HL-60 (cell line): ENCODE measurements around the gene RAB40B.

Experiments used
- DNase-seq, 2 experiments: peaks; one replicate each; pipeline ENCODE4 v3.0.0-alpha.2; 2010 to 2020; ENCODE audit warnings: low read depth in 1 of 2, low spot score in 1 of 2
- H3K27ac ChIP-seq: fragments of 250-450 bp; sonication (Bioruptor Pico); replicated peaks from 2 replicates; pipeline ENCODE4 v1.5.1; 2020; ENCODE audit warnings: mild to moderate bottlenecking, moderate library complexity
- H3K27me3 ChIP-seq: fragments of 250-450 bp; sonication (Bioruptor Pico); 2 replicates; pipeline ENCODE4 v1.5.1; 2021; ENCODE audit warnings: mild to moderate bottlenecking, moderate library complexity; ENCODE audit not compliant: insufficient read depth, poor library complexity, severe bottlenecking
- H3K4me3 ChIP-seq: replicated peaks from 2 replicates; pipeline ENCODE4 v1.5.1; 2011; ENCODE audit warnings: mild to moderate bottlenecking, control low read depth, low read length; ENCODE audit not compliant: insufficient read depth
- GABPA ChIP-seq: IDR thresholded peaks from 2 replicates; pipeline ENCODE4 v1.6.1; 2012; ENCODE audit warnings: low read depth
- POLR2AphosphoS5 ChIP-seq: IDR thresholded peaks from 2 replicates; pipeline ENCODE4 v1.6.1; 2012; ENCODE audit warnings: low read depth
- REST ChIP-seq: IDR thresholded peaks from 2 replicates; pipeline ENCODE4 v1.6.1; 2012; ENCODE audit warnings: low read depth; ENCODE audit not compliant: insufficient replicate concordance
- SPI1 ChIP-seq: IDR thresholded peaks from 2 replicates; pipeline ENCODE4 v1.6.1; 2012; ENCODE audit warnings: low read depth, mild to moderate bottlenecking, borderline replicate concordance
- TF ChIP-seq, protein P1 (sequence below): IDR thresholded peaks from one replicate; pipeline ENCODE4 v1.5.1; 2011; ENCODE audit warnings: low read length, control low read depth, inconsistent platforms; ENCODE audit not compliant: insufficient read depth

Gene RAB40B

GRCh38 chr17:82668631-82669099, 29.8 kb downstream of the RAB40B start:
- peak overlapping the region; percentile 31 for H3K4me3 ChIP-seq

GRCh38 chr17:82668024-82668630, 30.4 kb downstream of the RAB40B start:
- no peak overlapping the region for H3K27ac ChIP-seq
- H3K4me3 ChIP-seq = no peak overlapping the region
- no peak for TF ChIP-seq SPI1
- TF ChIP-seq POLR2AphosphoS5 = no peak
- TF ChIP-seq REST = no peak
- TF ChIP-seq GABPA = no peak
- TF ChIP-seq, protein P1, sequence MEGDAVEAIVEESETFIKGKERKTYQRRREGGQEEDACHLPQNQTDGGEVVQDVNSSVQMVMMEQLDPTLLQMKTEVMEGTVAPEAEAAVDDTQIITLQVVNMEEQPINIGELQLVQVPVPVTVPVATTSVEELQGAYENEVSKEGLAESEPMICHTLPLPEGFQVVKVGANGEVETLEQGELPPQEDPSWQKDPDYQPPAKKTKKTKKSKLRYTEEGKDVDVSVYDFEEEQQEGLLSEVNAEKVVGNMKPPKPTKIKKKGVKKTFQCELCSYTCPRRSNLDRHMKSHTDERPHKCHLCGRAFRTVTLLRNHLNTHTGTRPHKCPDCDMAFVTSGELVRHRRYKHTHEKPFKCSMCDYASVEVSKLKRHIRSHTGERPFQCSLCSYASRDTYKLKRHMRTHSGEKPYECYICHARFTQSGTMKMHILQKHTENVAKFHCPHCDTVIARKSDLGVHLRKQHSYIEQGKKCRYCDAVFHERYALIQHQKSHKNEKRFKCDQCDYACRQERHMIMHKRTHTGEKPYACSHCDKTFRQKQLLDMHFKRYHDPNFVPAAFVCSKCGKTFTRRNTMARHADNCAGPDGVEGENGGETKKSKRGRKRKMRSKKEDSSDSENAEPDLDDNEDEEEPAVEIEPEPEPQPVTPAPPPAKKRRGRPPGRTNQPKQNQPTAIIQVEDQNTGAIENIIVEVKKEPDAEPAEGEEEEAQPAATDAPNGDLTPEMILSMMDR = no peak
- H3K27me3 ChIP-seq = no peaks in the 10 kb centered on the region
- no peak for DNase-seq

More at GRCh38 chr17:82668631-82669099, 29.8 kb downstream of the RAB40B start:
- peak; percentile 57 to 82 for DNase-seq
- no peak for TF ChIP-seq SPI1
- 0 out of 2 replicates have a peak, but pooled peaks have one; percentile 34 for TF ChIP-seq POLR2AphosphoS5
- TF ChIP-seq, protein P1 = peak; percentile 75
- Histone ChIP-seq H3K27ac (no peak overlapping the region), H3K27me3 (no peaks in the 10 kb centered on the region)

DNA sequence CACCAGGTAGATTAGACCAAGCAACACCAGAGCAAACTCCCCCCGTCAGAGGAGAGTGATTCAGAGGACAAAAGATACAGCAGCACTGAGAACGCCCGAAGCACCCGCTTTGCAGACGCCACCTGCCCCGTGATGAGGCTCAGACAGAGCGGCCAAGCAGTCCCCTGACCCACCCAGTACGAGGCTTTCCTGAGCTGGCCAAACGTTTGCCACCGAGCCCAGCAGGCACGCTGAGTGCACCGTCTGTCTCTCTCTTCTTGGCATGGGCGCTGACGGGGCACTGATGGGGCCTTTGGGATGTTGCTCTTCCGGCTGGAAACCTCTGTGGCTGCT, 30.9 kb downstream of the RAB40B start:
- H3K27me3 ChIP-seq = no peaks in the 10 kb centered on the region
- DNase-seq = no peak
- H3K27ac ChIP-seq = no peak overlapping the region
- TF ChIP-seq SPI1 = no peak
- no peak overlapping the region for H3K4me3 ChIP-seq

DNA sequence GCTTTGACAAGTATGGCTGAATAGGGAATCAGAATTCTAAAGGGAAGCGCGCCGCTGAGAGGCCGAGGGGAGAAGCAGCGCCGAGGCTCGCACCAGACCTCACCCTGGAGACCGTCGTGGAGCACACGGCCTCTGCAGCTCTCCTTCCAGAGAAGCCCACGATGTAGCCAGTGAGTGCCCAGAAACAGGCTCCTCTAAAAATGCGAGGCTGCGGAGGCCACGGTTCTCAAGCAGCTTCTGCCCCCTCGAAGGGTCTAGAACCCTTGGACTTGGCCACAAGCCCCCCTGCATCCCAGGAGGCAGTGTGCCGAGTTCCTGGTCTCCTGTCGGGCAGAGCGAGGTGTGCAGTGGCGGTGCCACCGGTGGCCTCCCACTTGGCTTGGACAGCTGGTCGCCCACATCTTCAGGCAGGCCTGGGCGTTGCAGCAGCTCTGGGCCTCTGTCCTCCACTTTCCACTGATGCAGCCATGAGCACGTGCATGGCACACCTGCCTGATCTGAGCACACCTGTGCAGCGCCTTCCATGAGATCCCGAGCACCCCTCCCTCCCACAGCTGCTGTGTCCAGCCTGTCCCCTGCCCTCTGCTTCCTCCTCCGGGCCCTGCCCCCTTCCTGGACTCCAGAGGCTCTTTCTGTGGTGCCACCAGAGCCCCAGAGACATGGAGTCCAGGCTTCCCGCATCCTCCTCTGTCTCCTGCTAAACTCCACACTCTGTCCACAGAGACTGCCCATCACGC, 31.4 kb downstream of the RAB40B start:
- no peak for DNase-seq
- no peak for TF ChIP-seq GABPA
- TF ChIP-seq, protein P1 = no peak
- TF ChIP-seq SPI1 = no peak
- no peak overlapping the region for H3K4me3 ChIP-seq
- H3K27me3 ChIP-seq = no peaks in the 10 kb centered on the region
- H3K27ac ChIP-seq = no peak overlapping the region

- H3K27ac ChIP-seq = no peak overlapping the region
- no peak overlapping the region for H3K4me3 ChIP-seq
- H3K27me3 ChIP-seq = no peaks in the 10 kb centered on the region
- TF ChIP-seq, protein P1 = no peak
- no peak for DNase-seq
Observed at GRCh38 chr17:82665891-82666290, 32.6 kb downstream of the RAB40B start.
